Kidney (tissue), 14 donors: ENCODE measurements around the gene PAXX. TPM values are rescaled to one million over a fixed set of nuclear protein-coding genes. Genes with fewer than 3 reads are reported as not detected.

Experiments
- DNase-seq, 5 donors: peaks; one replicate each; pipeline ENCODE4 v3.0.0-alpha.2; 2013 to 2020
- FAIRE-seq: peaks from 2 replicates; lab custom pipeline; 2012; peaks lifted over from hg19 to GRCh38; lab: Jason Lieb, UNC
- H3K27ac ChIP-seq, 2 donors: one replicate each; pipeline ENCODE4 v1.7.0; 2013; ENCODE audit warnings: low read depth in 2 of 2, low read length in 2 of 2, inconsistent platforms in 1 of 2
- H3K27me3 ChIP-seq: one replicate; pipeline ENCODE4 v1.7.1; 2013; ENCODE audit warnings: low read length, inconsistent platforms; ENCODE audit not compliant: control insufficient read depth, insufficient read depth
- H3K36me3 ChIP-seq, 3 donors: one replicate each; pipeline versions ENCODE4 v1.7.0 to v1.7.1; 2013; ENCODE audit warnings: low read length in 3 of 3, control low read depth in 1 of 3, inconsistent platforms in 1 of 3; ENCODE audit not compliant: insufficient read depth in 3 of 3, control insufficient read depth in 2 of 3
- H3K4me1 ChIP-seq, 3 donors: one replicate each; pipeline versions ENCODE4 v1.7.0 to v1.7.1; 2013; ENCODE audit warnings: low read length in 3 of 3, inconsistent platforms in 1 of 3, low read depth in 1 of 3; ENCODE audit not compliant: control insufficient read depth in 2 of 3, insufficient read depth in 2 of 3
- H3K4me3 ChIP-seq, 3 donors: one replicate each; pipeline versions ENCODE4 v1.7.0 to v1.8.1; 2013; ENCODE audit warnings: low read length in 3 of 3, control low read depth in 1 of 3, inconsistent platforms in 1 of 3
- H3K9ac ChIP-seq, 3 donors: one replicate each; pipeline versions ENCODE4 v1.7.0 to v1.7.1; 2013; ENCODE audit warnings: low read length in 3 of 3, control low read depth in 1 of 3, inconsistent platforms in 1 of 3
- H3K9me3 ChIP-seq, 3 donors: one replicate each; pipeline versions ENCODE4 v1.7.0 to v1.7.1; 2013; ENCODE audit warnings: low read length in 3 of 3, control low read depth in 1 of 3, inconsistent platforms in 1 of 3; ENCODE audit not compliant: control insufficient read depth in 2 of 3, insufficient read depth in 1 of 3
- CTCF ChIP-seq: IDR thresholded peaks from 3 replicates; pipeline ENCODE4 v1.5.1; 2012; ENCODE audit warnings: mild to moderate bottlenecking, moderate library complexity, borderline replicate concordance; ENCODE audit not compliant: insufficient read depth; ENCODE audit errors: extremely low read depth
- intact Hi-C: fragments of 100-400 bp; cut with DNase I; formaldehyde crosslinking; loops from one replicate; pipeline ENCODE4 v1.11.1; 2022
- polyA plus RNA-seq: library from polyadenylated mRNA; stranded (reverse); fragments of 350-450 nt; fragmentation: Illumina TruSeq; extraction: RNeasy Lipid Tissue Mini Kit (QIAGEN cat#74804); gene quantifications from one replicate; pipeline ENCODE4 v1.2.3, GENCODE V29; 2014; ENCODE audit warnings: low read depth, low replicate concordance; ENCODE audit not compliant: insufficient read depth
- total RNA-seq: library from RNA; stranded (reverse); fragmentation: NEBNext Ultra II Directional; extraction: Animal tissue kit (Norgen Biotek cat#: 25700); gene quantifications from one replicate; pipeline ENCODE4 v1.2.1, GENCODE V29; 2021
- donor health status: control.
- donor health status: control.
- donor health status: control.
- donor health status: control.
- donor health status: control.
- donor health status: DM: yes; HTN: yes; CAD: no.
- donor health status: Normal renal cell carcinoma (clear cell type).

PAXX gene
- total and polyA plus RNA-seq, 2 donors from 2014 or later = 54.2 to 80.9 TPM

- no peak within 1 kb of the TSS for H3K4me3 ChIP-seq
- peaks cover 0 to 5% (median 0%) of the 10 kb centered on the region in 3 donors for H3K36me3 ChIP-seq
- DNase-seq (peak in 2 of 5 donors; percentile 32 to 75), FAIRE-seq (no peak)
- H3K9ac ChIP-seq = no peak within 1 kb of the TSS
- intact Hi-C loops = no loop called here
- H3K27me3 ChIP-seq = no peaks in the 10 kb centered on the region
- TF ChIP-seq CTCF = no peak
- H3K27ac ChIP-seq = no peak within 1 kb of the TSS
- H3K9me3 ChIP-seq = no peaks in the 10 kb centered on the region
- H3K4me1 ChIP-seq = peaks cover 0 to 20% (median 10%) of the 10 kb centered on the region in 3 donors
Measured at GRCh38 chr9:136996361-136997292, 4.4 kb downstream of the PAXX start, which contains the start of gene CLIC3. Gene CLIC3, minus strand, starts transcription at chr9:136996568. Its CDS starts 25 bp downstream, at chr9:136996543.

- peaks cover 0 to 5% (median 0%) of the 10 kb centered on the region in 3 donors for H3K36me3 ChIP-seq
- H3K4me3 ChIP-seq = no peak overlapping the region
- H3K27ac ChIP-seq = no peak overlapping the region
- intact Hi-C loops = no loop called here
- DNase-seq = no peak
- H3K4me1 ChIP-seq = peaks cover 0 to 20% (median 10%) of the 10 kb centered on the region in 3 donors
- no peak for TF ChIP-seq CTCF
- no peaks in the 10 kb centered on the region for H3K9me3 ChIP-seq
- H3K9ac ChIP-seq = no peak overlapping the region
- FAIRE-seq = no peak
- no peaks in the 10 kb centered on the region for H3K27me3 ChIP-seq
Measured at GRCh38 chr9:136997371-136997770, 5.1 kb downstream of the PAXX start.

- Histone ChIP-seq H3K36me3 (peaks cover 0 to 5% (median 0%) of the 10 kb centered on the region in 3 donors), H3K4me1 (peaks cover 0 to 17% (median 8%) of the 10 kb centered on the region in 3 donors), H3K27ac (no peak overlapping the region), H3K9ac (no peak overlapping the region), H3K9me3 (no peaks in the 10 kb centered on the region), H3K27me3 (no peaks in the 10 kb centered on the region), H3K4me3 (no peak overlapping the region)
- FAIRE-seq = no peak
- no peak for TF ChIP-seq CTCF
- DNase-seq = peak in 2 of 5 donors; percentile 22 to 40
- intact Hi-C loops = no loop called here
Measured at GRCh38 chr9:136997830-136998234, 5.6 kb downstream of the PAXX start.
